Measurements from ENCODE around the gene TM2D3. TPM values are rescaled to one million over a fixed set of nuclear protein-coding genes. Genes with fewer than 3 reads are reported as not detected.

The TM2D3 gene
- total and polyA plus RNA-seq, 2 donors (not counting 3 experiments of a cell fraction or from before 2014, with no cell fraction given): 34.3 to 51.5 TPM

- no TSS peak for BruUV-seq (replicated peaks)
- Histone ChIP-seq H3K9ac (replicated peaks; ENCODE audit: extremely low read depth, insufficient read depth, low read length) (no peak overlapping the region), H3K4me3 (replicated peaks in 1 of 3; ENCODE audit: insufficient read depth in 1 of 3, low read depth in 1 of 3, low read length in 3 of 3) (no peak overlapping the region), H3K9me3 (replicated peaks; ENCODE audit: control insufficient read depth, insufficient read depth, low read length) (no peaks in the 10 kb centered on the region), H4K20me1 (replicated peaks; ENCODE audit: control insufficient read depth, extremely low read depth, insufficient read depth, low read length) (no peaks in the 10 kb centered on the region), H2AFZ (ENCODE audit: low read depth, low read length) (no peak overlapping the region), H3K36me3 (ENCODE audit: control insufficient read depth in 2 of 2, extremely low read depth in 1 of 2, insufficient read depth in 2 of 2, low read length in 2 of 2) (peaks cover 0 to 3% of the 10 kb centered on the region in 2 experiments), H3K4me2 (ENCODE audit: insufficient read depth, low read length) (no peak overlapping the region), H3K27ac (ENCODE audit: insufficient read depth, low read depth, low read length) (no peak overlapping the region), H3K9me1 (replicated peaks; ENCODE audit: control insufficient read depth, extremely low read depth, insufficient read depth, low read length) (no peaks in the 10 kb centered on the region), H3K79me2 (ENCODE audit: control insufficient read depth, insufficient read depth, low read length) (no peaks in the 10 kb centered on the region), H3K4me1 (ENCODE audit: control insufficient read depth, extremely low read depth, insufficient read depth, low read length) (peaks cover 6% of the 10 kb centered on the region), H3K27me3 (ENCODE audit: control insufficient read depth in 2 of 2, insufficient read depth in 2 of 2, low read length in 2 of 2) (no peaks in the 10 kb centered on the region)
- POLR2A ChIA-PET: no interaction called here
- dilution Hi-C loops (cut with MboI; ENCODE audit: extremely low pct_ligation_motif_present, low sequenced_read_pairs) (no loop called here), intact Hi-C loops (cut with micrococcal nuclease) (no loop called here)
- DNase-seq (ENCODE audit: low read depth, low spot score) (no peak), FAIRE-seq (no peak)
- CTCF ChIA-PET: no interaction called here
- TF ChIP-seq POLR2AphosphoS5 (IDR thresholded peaks at IDR 0.05; ENCODE audit: insufficient read depth, low read depth, low read length) (no peak), MYC (IDR thresholded peaks at IDR 0.05; ENCODE audit: low read depth, low read length) (no peak), MAX (IDR thresholded peaks at IDR 0.05; ENCODE audit: insufficient read depth, insufficient read length) (no peak), CTCF (IDR thresholded peaks at IDR 0.05; ENCODE audit: extremely low read depth in 1 of 2, insufficient read depth in 1 of 2, low read depth in 1 of 2, low read length in 2 of 2) (no peak), EZH2 (IDR thresholded peaks at IDR 0.05; ENCODE audit: borderline replicate concordance, low read depth, low read length, severe bottlenecking) (no peak), JUN (IDR thresholded peaks at IDR 0.05; ENCODE audit: borderline replicate concordance, insufficient read depth, insufficient read length, low read depth) (no peak), POLR2A (IDR thresholded peaks at IDR 0.05; ENCODE audit: low read depth, low read length) (no peak), FOS (IDR thresholded peaks at IDR 0.05; ENCODE audit: borderline replicate concordance, insufficient read depth, low read length) (no peak), GATA2 (IDR thresholded peaks at IDR 0.05; ENCODE audit: insufficient read depth, insufficient read length, low read depth, low read length) (no peak)
Measured at GRCh38 chr15:101679806-101680205, 27.6 kb upstream of the TM2D3 start.
